Myocyte (in vitro differentiated cells): Measurements from ENCODE around the gene TAF9. TPM values are rescaled to one million over a fixed set of nuclear protein-coding genes. Genes with fewer than 3 reads are reported as not detected.
A peak's percentile ranks its signal among the peaks of the same experiment; 100 is the strongest.
"Not testable (repeated sequence)": the region's sequence is repeated elsewhere in the genome, so short reads cannot be mapped to it uniquely, and the experiment has no call there.

Source experiments
- DNase-seq: peaks from one replicate; pipeline ENCODE4 v3.0.0-alpha.2; 2012; ENCODE audit warnings: low read depth
- polyA plus RNA-seq: library from polyadenylated mRNA; unstranded; fragments of >200 nt; gene quantifications from one replicate; pipeline ENCODE4 v1.2.1, GENCODE V29; 2012; ENCODE audit warnings: missing spikeins
- total RNA-seq: library from RNA; depleted of rRNA; stranded (reverse); fragments of >200 nt; gene quantifications from 2 replicates; pipeline ENCODE4 v1.2.3, GENCODE V29; 2014

Gene TAF9
- total RNA-seq, result 60.5 and 60.9 TPM in 2 replicates
- 56.8 TPM for polyA plus RNA-seq

DNA sequence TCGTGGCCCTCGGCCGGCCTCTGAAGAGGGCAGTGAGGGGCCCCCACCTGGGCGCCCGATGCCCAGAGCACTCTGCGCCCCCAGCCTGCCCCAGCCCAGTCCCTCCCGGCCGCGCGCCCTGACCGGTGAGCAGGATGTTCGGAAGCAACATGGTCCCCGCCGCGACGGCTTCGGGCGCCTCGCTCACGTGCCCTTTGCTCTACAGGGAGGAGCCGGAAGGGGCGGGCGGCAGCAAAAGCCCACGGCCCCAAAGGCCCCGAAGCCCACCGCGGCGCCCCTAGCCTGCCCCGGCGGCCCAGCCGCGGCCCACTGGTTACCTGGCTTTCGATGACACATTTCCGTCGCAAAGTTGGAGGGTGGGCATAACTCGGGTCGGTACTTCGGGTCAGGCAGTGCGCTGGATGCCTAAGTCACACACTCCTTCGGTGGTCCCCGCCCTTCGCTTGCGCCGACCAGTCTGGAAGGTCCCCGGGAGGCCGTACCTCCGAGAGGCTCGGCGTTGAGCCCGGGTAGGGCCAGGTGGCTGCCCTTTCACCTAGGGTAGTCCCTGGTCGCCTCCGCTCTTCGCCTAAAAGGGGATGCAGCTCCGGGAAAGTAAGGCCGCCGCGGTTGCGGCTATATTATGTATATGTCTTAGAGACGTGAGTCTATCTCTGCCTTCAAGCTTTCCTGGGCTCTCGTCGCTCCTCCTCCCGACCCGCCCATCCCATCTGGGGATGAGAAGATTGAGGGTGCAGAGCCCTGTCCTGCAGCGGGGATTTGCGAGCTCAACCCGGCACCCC is at the start of gene TAF9, which contains the start of the genes AK6 and RAD17:
Gene TAF9 (minus strand): TSS at position 181 of the 782 bp plus-strand sequence. CDS start 3,783 bp downstream, outside the sequence.
Gene AK6 (minus strand): TSS at position 181 of the 782 bp plus-strand sequence. CDS start 30 bp downstream, at position 151.
Gene RAD17 (plus strand): TSS at position 479 of the 782 bp plus-strand sequence. CDS start 2,391 bp downstream, outside the sequence.
- peak; percentile 93 for DNase-seq

DNA sequence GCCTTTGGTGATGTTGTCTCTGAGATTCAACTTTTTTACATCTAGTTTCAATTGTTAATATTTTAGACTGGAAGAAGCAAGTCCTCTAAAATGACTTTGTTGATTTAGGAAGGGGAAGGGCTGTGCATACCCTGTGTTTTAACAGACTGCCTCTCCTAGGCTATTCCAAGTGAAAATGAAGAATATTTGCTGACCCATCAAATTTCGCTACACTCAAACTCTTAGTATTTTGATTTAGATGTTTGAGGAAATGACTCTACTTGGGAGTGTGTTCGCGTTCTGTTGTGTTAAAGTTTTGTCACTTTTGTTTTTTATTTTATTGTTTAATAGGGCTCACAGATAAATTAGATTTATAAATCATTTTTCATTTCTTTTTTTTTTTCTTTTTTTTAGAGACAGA is 49.2 kb upstream of the TAF9 start:
- DNase-seq, result no peak

DNA sequence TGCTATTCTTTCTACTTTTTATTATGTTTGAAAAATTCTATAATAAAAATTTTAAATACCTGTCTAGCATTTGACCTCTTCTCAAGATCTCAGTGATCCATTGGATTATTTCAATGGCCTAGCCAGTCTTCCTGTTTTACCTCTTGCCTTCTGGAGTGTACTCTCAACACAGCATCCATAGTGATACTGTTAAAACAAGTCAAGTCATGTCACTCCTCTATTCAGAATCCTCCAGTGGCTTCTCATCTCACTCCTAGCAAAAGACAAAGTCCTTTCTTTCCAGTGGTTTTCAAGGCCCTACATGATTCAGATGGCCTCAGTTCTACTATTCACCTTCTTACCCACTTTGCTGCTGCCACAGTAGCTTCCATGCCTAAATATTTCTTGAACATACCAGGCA is 47.4 kb upstream of the TAF9 start:
- no peak for DNase-seq

GRCh38 chr5:69416180-69416579 is 46.9 kb upstream of the TAF9 start:
- no peak for DNase-seq

- DNase-seq, result no peak
Measured at GRCh38 chr5:69415584-69415958, 46.3 kb upstream of the TAF9 start.

DNA sequence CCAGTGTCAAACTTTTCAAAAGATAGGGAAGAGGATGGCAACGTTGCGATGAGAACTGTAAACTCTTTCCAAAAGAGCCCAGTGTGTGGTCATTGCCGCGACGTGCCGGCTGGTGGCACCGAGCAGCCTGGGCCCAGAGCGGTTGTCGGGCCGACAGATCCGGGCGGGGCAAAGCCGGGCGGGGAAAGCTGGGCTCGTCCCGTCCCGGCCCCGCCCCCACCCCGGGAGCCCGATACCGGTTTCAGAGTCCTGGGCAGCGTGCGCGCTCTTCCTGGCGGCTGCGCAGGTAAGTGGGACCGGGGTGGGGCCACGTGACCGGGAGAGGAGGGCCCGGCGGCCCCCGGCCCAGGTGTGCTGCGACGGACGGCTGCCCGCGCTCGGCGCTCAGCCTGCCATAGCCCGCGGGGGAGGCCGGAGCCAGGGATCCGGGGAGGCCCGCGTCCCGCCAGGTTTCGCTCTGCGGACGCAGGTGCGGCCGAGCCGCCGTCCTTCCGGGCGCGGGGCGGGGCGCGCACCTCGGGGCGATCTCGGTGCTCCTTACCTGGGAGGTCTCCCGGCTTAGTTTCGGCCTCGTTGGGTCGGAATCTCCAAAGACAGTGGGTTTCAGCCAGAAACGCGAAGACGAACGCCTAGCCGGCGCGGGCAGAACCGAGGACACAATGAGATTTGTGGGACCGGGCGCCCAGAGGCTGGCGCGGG is 45.7 kb upstream of the TAF9 start, which contains the start of gene MARVELD2:
Gene MARVELD2 (plus strand): TSS at position 232 of the 699 bp plus-strand sequence. CDS start 4,270 bp downstream, outside the sequence.
- no peak for DNase-seq

- DNase-seq, result no peak
Measured at GRCh38 chr5:69404659-69405330, 35.5 kb upstream of the TAF9 start.

GRCh38 chr5:69378376-69378775 is 9.1 kb upstream of the TAF9 start:
- no peak for DNase-seq

- DNase-seq, result no peak
Measured at GRCh38 chr5:69374911-69375446, 5.7 kb upstream of the TAF9 start.

- no peak for DNase-seq
Measured at GRCh38 chr5:69372394-69372793, 3.1 kb upstream of the TAF9 start.

DNA sequence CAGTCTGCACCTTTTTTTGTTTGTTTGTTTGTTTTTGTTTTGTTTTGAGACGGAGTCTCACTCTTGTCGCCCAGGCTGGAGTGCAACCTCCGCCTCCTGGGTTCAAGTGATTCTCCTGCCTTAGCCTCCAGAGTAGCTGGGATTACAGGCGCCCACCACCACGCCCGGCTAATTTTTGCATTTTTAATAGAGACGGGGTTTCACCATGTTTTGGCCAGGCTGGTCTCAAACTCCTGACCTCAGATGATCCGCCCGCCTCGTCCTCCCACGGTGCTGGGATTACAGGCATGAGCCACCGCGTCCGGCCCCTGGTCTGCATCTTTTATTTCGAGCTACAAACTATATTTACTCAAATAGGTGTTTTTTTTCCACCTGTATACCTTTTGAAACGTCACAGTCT is 1.0 kb upstream of the TAF9 start:
- not testable (repeated sequence) for DNase-seq

DNA sequence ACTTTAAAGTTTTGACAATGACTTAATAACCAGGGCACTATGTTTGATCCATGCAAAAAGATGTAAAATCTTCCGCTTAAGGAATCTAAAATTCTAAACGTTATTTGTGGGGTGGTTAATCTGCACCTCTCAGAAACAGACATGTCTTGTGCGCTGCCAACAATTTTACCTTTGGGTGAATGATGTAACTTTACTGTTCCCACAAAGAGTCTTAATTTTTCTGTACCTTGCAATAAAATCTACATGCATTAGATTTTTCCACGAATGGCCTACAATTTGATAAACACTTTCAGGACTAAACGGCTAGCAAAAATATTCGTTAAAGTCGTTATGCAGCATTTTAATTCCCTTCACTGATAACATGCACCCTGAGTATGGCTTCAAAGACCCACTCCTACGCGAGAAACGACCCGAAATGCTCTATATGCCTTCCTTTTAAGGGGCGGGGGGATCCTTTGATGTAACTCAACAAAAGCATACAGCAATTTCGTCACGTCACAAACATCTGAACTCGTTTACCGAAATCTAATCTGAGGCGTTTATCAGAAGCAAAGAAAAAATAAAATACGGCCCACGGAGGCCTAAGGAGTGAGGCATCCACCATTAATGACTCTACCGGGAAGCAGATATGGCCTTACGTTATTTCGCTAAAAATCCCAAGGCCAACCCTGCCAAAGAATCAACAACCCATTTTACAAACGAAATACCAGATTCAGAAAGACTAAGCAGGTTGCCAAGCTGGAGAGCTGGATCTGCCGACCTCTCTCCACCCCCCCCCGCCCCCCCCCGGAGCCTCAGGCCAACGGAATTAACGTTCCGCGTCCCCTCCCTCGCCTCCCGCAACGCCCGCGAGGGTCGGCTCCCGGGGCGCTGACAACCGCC is 621 bp downstream of the TAF9 start:
- DNase-seq, result peak; percentile 8

- DNase-seq, result no peak
Measured at GRCh38 chr5:69367697-69368279, 1.5 kb downstream of the TAF9 start.

DNA sequence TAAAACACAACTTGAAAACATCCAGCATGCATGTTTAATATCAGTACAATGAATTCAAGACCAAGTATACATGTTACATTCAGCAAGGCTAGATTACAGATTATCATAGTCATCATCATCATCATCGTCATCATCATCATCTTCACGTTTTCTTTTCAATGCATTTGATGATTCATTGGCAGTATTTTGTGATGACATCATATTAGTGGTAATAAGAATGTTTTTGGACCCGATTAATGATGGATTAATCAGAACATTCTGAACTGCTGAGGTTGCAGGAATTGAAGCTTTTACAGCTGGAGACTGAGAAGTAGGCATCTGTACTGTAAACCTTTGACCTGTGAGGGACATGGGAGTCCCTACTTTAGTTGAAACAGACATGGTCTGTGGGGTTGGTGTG is 4.5 kb downstream of the TAF9 start:
- no peak for DNase-seq

- DNase-seq, result peak; percentile 10
Measured at GRCh38 chr5:69364414-69364813, 4.9 kb downstream of the TAF9 start.

GRCh38 chr5:69360442-69360841 is 8.9 kb downstream of the TAF9 start:
- DNase-seq, result no peak

DNA sequence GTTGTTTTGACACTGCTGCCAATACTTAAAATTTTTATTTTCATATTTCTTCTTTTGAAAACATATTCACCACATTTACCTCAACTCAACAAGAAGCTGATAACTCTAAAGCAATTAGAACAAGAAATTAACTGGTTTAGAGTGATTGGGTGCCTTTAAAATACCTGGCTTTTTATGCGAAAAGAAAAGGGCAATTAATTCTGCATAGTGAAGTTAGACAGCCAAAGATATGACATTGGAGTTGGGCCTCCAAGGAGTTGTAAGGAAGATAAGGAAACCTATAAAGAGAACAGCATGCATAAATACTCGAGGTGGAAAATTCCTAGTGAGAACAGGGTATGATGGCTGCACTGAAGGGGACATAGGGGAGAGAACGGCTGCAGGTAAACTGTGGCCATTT is 9.6 kb downstream of the TAF9 start:
- no peak for DNase-seq

DNA sequence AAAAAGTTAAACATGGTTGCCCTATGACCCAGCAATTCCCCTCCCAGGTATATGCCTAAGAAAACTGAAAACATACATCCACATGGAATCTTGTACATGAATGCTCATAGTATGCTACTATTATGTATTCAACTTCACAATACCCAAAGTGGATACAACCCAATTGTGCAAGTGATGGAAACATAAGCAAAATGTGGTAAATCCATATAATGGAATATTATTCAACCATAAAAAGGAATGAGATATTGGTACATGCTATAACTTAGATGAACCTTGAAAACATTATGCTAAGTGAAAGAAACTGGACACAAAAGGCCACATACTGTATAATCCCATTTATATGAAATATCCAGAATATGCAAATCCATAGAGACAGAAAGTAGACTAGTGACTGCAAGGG is 18.7 kb downstream of the TAF9 start:
- DNase-seq, result no peak

DNA sequence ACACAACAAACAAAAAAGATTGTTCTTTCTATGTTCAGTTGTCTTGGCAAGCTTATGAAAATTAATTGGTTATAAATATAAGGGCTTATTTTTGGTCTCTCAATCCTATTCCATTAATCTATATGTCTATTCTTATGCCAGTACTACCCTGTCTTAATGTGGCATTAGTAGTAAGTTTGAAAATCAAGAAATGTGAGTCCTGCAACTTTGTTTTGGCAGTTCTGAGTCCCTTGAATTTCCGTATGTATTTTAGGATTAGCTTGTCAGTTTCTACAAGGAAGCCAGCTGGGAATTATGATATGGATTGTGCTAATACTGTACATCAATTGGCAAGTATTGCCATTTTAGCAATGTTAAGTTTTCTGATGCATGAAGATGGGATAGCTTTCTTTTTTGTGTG is 26.2 kb downstream of the TAF9 start:
- no peak for DNase-seq
